ENCODE results near the gene GPC6. TPM values are rescaled to one million over a fixed set of nuclear protein-coding genes. Genes with fewer than 3 reads are reported as not detected.

Gene GPC6
- total RNA-seq, 1 donor from 2014 or later: 42.9 TPM

DNA sequence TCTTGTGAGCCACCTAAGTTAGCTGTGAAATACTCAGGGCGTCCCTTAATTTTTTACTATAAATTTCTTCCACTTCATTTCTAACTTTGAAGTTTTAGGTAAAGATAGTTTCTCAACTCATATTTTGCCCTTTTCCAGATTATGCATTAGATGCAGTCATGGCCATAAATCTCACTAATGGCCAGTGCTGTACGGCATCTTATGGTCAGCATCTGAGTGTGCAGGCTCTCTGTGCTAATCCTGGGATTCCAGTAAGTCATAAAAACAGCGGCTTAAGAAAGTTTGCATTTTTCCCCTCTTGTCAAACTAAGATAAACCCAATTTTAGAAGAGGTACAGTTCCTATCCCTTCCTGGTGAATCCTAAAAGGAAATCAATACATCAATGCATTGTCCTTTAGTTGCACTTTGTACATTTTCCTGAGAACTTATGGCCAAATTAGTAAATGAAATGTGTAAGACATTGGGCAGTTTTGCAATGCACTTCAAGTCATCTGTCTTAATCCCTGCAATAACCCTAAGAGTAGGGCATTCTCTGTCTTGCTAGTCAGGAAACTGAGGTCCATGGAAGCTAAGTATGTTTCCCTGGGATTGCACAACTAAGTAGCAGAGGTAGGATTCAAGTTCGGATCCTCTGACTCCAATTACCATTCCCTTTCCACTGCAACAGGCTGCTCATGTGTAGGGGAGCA lies 1106.7 kb downstream of the GPC6 start:
- Histone ChIP-seq H3K9ac (no peak overlapping the region), H4K20me1 (ENCODE audit: low read depth) (no peaks in the 10 kb centered on the region), H3K4me1 (peaks cover 6% of the 10 kb centered on the region), H3K27me3 (no peaks in the 10 kb centered on the region), H3F3A (ENCODE audit: low read depth) (no peaks in the 10 kb centered on the region), H3K27ac (no peak overlapping the region), H3K36me3 (no peaks in the 10 kb centered on the region), H3K4me3 (no peak overlapping the region), H2AFZ (replicated peaks) (no peak overlapping the region), H3K79me2 (ENCODE audit: low read depth) (no peaks in the 10 kb centered on the region), H3K9me3 (ENCODE audit: low read depth) (no peaks in the 10 kb centered on the region), H3K4me2 (no peak overlapping the region)
- Mint-ChIP-seq H3K4me1 (peaks cover 4% of the 10 kb centered on the region), H3K27ac (no peak overlapping the region), H3K9me3 (no peaks in the 10 kb centered on the region), H3K36me3 (no peaks in the 10 kb centered on the region), H3K4me3 (no peak overlapping the region), H3K27me3 (ENCODE audit: insufficient read depth, low read depth) (no peaks in the 10 kb centered on the region)
- no peak for DNase-seq (ENCODE audit: low spot score)
- TF ChIP-seq EZH2phosphoT487 (IDR thresholded peaks at IDR 0.05) (no peak), EZH2 (IDR thresholded peaks at IDR 0.05) (no peak)
- TF ChIP-seq, protein P1, sequence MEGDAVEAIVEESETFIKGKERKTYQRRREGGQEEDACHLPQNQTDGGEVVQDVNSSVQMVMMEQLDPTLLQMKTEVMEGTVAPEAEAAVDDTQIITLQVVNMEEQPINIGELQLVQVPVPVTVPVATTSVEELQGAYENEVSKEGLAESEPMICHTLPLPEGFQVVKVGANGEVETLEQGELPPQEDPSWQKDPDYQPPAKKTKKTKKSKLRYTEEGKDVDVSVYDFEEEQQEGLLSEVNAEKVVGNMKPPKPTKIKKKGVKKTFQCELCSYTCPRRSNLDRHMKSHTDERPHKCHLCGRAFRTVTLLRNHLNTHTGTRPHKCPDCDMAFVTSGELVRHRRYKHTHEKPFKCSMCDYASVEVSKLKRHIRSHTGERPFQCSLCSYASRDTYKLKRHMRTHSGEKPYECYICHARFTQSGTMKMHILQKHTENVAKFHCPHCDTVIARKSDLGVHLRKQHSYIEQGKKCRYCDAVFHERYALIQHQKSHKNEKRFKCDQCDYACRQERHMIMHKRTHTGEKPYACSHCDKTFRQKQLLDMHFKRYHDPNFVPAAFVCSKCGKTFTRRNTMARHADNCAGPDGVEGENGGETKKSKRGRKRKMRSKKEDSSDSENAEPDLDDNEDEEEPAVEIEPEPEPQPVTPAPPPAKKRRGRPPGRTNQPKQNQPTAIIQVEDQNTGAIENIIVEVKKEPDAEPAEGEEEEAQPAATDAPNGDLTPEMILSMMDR (IDR thresholded peaks at IDR 0.05): no peak

DNA sequence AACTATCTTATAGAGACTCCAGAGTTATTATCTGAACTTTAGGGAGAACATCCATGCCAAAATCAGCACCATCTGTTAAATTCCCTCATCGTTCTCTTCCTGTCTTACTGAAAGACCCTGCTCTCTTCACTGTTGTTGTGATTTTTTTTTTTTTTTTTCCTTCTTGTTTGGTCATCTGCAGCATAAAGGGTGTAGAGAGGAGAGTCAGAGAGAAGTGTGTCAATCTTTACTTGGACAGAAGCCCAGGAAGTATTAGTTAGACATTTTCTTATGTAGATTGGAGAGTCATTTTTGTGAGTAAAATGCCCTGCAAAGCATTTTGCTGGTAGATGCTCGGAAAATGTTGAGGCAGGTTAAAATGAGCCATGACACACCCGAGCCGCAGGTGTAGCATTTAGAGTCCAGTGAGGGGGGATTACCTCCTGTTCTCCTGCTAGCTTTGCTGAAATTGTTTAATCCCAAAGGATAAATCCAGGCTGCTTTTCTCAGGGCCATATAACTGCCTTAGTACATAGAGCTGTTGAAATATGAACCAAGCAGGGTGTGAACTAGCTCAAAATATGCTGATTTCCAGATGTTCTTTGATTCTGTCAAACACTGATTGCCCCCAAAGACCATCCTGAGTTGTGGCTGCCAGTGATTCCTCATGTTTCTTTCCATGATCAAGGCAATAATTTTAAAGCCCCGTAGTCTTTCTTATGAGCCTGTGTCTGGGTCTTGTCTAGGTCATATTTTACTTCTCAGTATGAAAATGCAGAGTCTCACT lies 1109.3 kb downstream of the GPC6 start:
- H3K4me3 Mint-ChIP-seq: no peak overlapping the region
- H3K4me1 Mint-ChIP-seq: no peaks in the 10 kb centered on the region
- peaks cover 2% of the 10 kb centered on the region for H3K9me3 Mint-ChIP-seq
- no peaks in the 10 kb centered on the region for H3K79me2 ChIP-seq (ENCODE audit: low read depth)
- no peak overlapping the region for H3K27ac ChIP-seq
- H3K4me1 ChIP-seq: no peaks in the 10 kb centered on the region
- no peak for DNase-seq (ENCODE audit: low spot score)
- H3K36me3 ChIP-seq: no peaks in the 10 kb centered on the region
- no peak overlapping the region for H3K27ac Mint-ChIP-seq
- no peaks in the 10 kb centered on the region for H3K36me3 Mint-ChIP-seq
- H3F3A ChIP-seq (ENCODE audit: low read depth): no peaks in the 10 kb centered on the region
- no peak overlapping the region for H3K4me2 ChIP-seq
- H2AFZ ChIP-seq (replicated peaks): no peak overlapping the region
- H3K9ac ChIP-seq: no peak overlapping the region
- no peak overlapping the region for H3K4me3 ChIP-seq
- H3K27me3 ChIP-seq: no peaks in the 10 kb centered on the region
- no peaks in the 10 kb centered on the region for H3K9me3 ChIP-seq (ENCODE audit: low read depth)
- no peaks in the 10 kb centered on the region for H3K27me3 Mint-ChIP-seq (ENCODE audit: insufficient read depth, low read depth)
- TF ChIP-seq EZH2 (IDR thresholded peaks at IDR 0.05) (no peak), EZH2phosphoT487 (IDR thresholded peaks at IDR 0.05) (no peak)
- H4K20me1 ChIP-seq (ENCODE audit: low read depth): no peaks in the 10 kb centered on the region

DNA sequence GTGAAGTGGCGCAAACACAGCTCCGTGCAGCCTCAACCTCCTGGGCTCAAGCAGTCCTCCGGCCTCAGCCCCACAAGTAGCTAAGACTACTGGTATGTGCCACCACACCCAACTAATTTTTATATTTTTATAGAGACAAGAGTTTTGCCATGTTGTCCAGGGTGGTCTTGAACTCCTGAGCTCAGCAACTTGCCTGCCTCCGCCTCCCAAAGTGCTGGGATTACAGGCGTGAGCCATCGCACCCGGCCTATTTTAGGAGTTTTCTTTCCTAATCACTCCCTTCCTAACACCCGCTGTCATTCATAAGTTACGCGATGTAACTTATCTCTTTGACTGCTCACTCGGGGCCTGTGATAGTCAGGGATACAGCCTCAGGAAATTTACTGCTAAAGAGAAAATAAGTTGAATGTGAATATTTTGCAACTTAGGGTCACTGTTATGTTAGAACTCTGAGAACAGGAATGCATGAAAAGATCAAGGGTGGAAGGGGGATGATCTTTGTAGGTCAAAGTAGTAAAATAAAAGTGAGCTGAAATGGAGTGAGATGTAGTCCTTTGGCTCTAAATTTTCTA lies 1112.6 kb downstream of the GPC6 start:
- H3F3A ChIP-seq (ENCODE audit: low read depth): peaks cover 13% of the 10 kb centered on the region
- Mint-ChIP-seq H3K27ac (no peak overlapping the region), H3K36me3 (no peaks in the 10 kb centered on the region), H3K4me3 (no peak overlapping the region), H3K27me3 (ENCODE audit: insufficient read depth, low read depth) (no peaks in the 10 kb centered on the region), H3K9me3 (peaks cover 2% of the 10 kb centered on the region), H3K4me1 (peaks cover 19% of the 10 kb centered on the region)
- peaks cover 9% of the 10 kb centered on the region for H3K4me1 ChIP-seq
- no peaks in the 10 kb centered on the region for H4K20me1 ChIP-seq (ENCODE audit: low read depth)
- no peak for TF ChIP-seq EZH2phosphoT487 (IDR thresholded peaks at IDR 0.05)
- TF ChIP-seq, protein P1 (IDR thresholded peaks at IDR 0.05): no peak
- no peak for TF ChIP-seq EZH2 (IDR thresholded peaks at IDR 0.05)
- no peaks in the 10 kb centered on the region for H3K36me3 ChIP-seq
- no peak overlapping the region for H3K9ac ChIP-seq
- no peaks in the 10 kb centered on the region for H3K27me3 ChIP-seq
- DNase-seq (ENCODE audit: low spot score): no peak
- H3K4me3 ChIP-seq: no peak overlapping the region
- H2AFZ ChIP-seq (replicated peaks): no peak overlapping the region
- H3K4me2 ChIP-seq: no peak overlapping the region
- no peaks in the 10 kb centered on the region for H3K9me3 ChIP-seq (ENCODE audit: low read depth)
- H3K79me2 ChIP-seq (ENCODE audit: low read depth): no peaks in the 10 kb centered on the region
- H3K27ac ChIP-seq: no peak overlapping the region

All from neural progenitor cell (in vitro differentiated cells).